Suprapubic skin (tissue), 4 donors: Measurements from ENCODE around the gene ZNF311.

Experiments
- EP300 ChIP-seq: sonication (generic); formaldehyde crosslinking; IDR thresholded peaks from one replicate; pipeline ENCODE4 v1.6.1; 2017; ENCODE audit warnings: antibody characterized with exemption
- POLR2A ChIP-seq, 2 donors: fragments of 450-650 bp; IDR thresholded peaks; one replicate each; pipeline ENCODE4 v1.6.1; 2017; ENCODE audit warnings: antibody characterized with exemption in 2 of 2, mild to moderate bottlenecking in 2 of 2, moderate library complexity in 2 of 2
- POLR2AphosphoS5 ChIP-seq, 3 donors: sonication (generic); formaldehyde crosslinking; IDR thresholded peaks; one replicate each; pipeline ENCODE4 v1.6.1; 2017; ENCODE audit warnings: antibody characterized with exemption in 3 of 3
- TF ChIP-seq, protein P1 (sequence below), 2 donors: fragments of 200-600 bp in 1 of 2; fragments of 450-650 bp in 1 of 2; sonication (generic) in 1 of 2; IDR thresholded peaks; one replicate each; pipeline ENCODE4 v1.5.1; 2016 to 2019; ENCODE audit warnings: antibody characterized with exemption in 2 of 2, mild to moderate bottlenecking in 1 of 2, moderate library complexity in 1 of 2

- TF ChIP-seq POLR2A (IDR thresholded peaks at IDR 0.05), result no peak
- TF ChIP-seq, protein P1, sequence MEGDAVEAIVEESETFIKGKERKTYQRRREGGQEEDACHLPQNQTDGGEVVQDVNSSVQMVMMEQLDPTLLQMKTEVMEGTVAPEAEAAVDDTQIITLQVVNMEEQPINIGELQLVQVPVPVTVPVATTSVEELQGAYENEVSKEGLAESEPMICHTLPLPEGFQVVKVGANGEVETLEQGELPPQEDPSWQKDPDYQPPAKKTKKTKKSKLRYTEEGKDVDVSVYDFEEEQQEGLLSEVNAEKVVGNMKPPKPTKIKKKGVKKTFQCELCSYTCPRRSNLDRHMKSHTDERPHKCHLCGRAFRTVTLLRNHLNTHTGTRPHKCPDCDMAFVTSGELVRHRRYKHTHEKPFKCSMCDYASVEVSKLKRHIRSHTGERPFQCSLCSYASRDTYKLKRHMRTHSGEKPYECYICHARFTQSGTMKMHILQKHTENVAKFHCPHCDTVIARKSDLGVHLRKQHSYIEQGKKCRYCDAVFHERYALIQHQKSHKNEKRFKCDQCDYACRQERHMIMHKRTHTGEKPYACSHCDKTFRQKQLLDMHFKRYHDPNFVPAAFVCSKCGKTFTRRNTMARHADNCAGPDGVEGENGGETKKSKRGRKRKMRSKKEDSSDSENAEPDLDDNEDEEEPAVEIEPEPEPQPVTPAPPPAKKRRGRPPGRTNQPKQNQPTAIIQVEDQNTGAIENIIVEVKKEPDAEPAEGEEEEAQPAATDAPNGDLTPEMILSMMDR (IDR thresholded peaks at IDR 0.05), result no peak
- no peak for TF ChIP-seq POLR2AphosphoS5 (IDR thresholded peaks at IDR 0.05)
- TF ChIP-seq EP300, result no peak
Observed at GRCh38 chr6:28969129-28969528, 36.0 kb downstream of the ZNF311 start.
